H9 (cell line): ENCODE measurements around the gene KRTAP5-4. TPM values are rescaled to one million over a fixed set of nuclear protein-coding genes. Genes with fewer than 3 reads are reported as not detected.

ENCODE experiments used
- DNase-seq: peaks from one replicate; pipeline ENCODE4 v3.0.0-alpha.2; 2017
- H2AFZ ChIP-seq: one replicate; pipeline ENCODE4 v1.6.1; 2013; ENCODE audit warnings: mild to moderate bottlenecking, low read length, control low read depth, moderate library complexity
- H2AK5ac ChIP-seq: 2 replicates; pipeline ENCODE4 v1.6.1; 2013; ENCODE audit warnings: low read length, control low read depth, mixed read lengths; ENCODE audit not compliant: insufficient read length
- H2BK120ac ChIP-seq: one replicate; pipeline ENCODE4 v1.6.1; 2013; ENCODE audit warnings: low read depth, mild to moderate bottlenecking, low read length, control low read depth, inconsistent platforms; ENCODE audit not compliant: poor library complexity, severe bottlenecking
- H2BK12ac ChIP-seq: 2 replicates; pipeline ENCODE4 v1.6.1; 2013; ENCODE audit warnings: low read length, control low read depth, mixed read lengths, low read depth; ENCODE audit not compliant: insufficient read length
- H2BK15ac ChIP-seq: 2 replicates; pipeline ENCODE4 v1.6.1; 2013; ENCODE audit warnings: low read depth, low read length, control low read depth
- H2BK20ac ChIP-seq: one replicate; pipeline ENCODE4 v1.6.1; 2013; ENCODE audit warnings: low read depth, mild to moderate bottlenecking, low read length, control low read depth, inconsistent platforms; ENCODE audit not compliant: poor library complexity, severe bottlenecking
- H2BK5ac ChIP-seq: 2 replicates; pipeline ENCODE4 v1.6.1; 2013; ENCODE audit warnings: low read length, control low read depth, mixed read lengths; ENCODE audit not compliant: insufficient read length
- H3K14ac ChIP-seq: 2 replicates; pipeline ENCODE4 v1.6.1; 2013; ENCODE audit warnings: low read length, control low read depth; ENCODE audit not compliant: insufficient read depth
- H3K18ac ChIP-seq: 2 replicates; pipeline ENCODE4 v1.6.1; 2013; ENCODE audit warnings: low read depth, mild to moderate bottlenecking, mixed read lengths, low read length, control low read depth; ENCODE audit not compliant: insufficient read length
- H3K23ac ChIP-seq: 2 replicates; pipeline ENCODE4 v1.6.1; 2013; ENCODE audit warnings: low read length, control low read depth, mixed read lengths, low read depth; ENCODE audit not compliant: insufficient read length
- H3K23me2 ChIP-seq: 2 replicates; pipeline ENCODE4 v1.6.1; 2013; ENCODE audit warnings: low read depth, mild to moderate bottlenecking, mixed read lengths, low read length, control low read depth; ENCODE audit not compliant: insufficient read length, poor library complexity, severe bottlenecking
- H3K27ac ChIP-seq: 2 replicates; pipeline ENCODE4 v1.5.1; 2013; ENCODE audit warnings: low read length, control low read depth, mixed read lengths, low read depth; ENCODE audit not compliant: insufficient read length
- H3K27me3 ChIP-seq: 2 replicates; pipeline ENCODE4 v1.6.1; 2013; ENCODE audit warnings: low read length, control low read depth, inconsistent platforms; ENCODE audit not compliant: insufficient read depth
- H3K4ac ChIP-seq: 2 replicates; pipeline ENCODE4 v1.6.1; 2013; ENCODE audit warnings: low read depth, mild to moderate bottlenecking, control low read depth, inconsistent platforms, low read length, moderate library complexity
- H3K4me1 ChIP-seq: 2 replicates; pipeline ENCODE4 v1.6.1; 2013; ENCODE audit warnings: low read length, control low read depth, inconsistent platforms; ENCODE audit not compliant: insufficient read depth
- H3K4me2 ChIP-seq: 2 replicates; pipeline ENCODE4 v1.6.1; 2013; ENCODE audit warnings: low read length, control low read depth, mixed read lengths; ENCODE audit not compliant: insufficient read length, insufficient read depth
- H3K56ac ChIP-seq: 2 replicates; pipeline ENCODE4 v1.6.1; 2013; ENCODE audit warnings: low read depth, mild to moderate bottlenecking, mixed read lengths, low read length, control low read depth; ENCODE audit not compliant: insufficient read length
- H3K79me1 ChIP-seq: 2 replicates; pipeline ENCODE4 v1.6.1; 2013; ENCODE audit warnings: low read depth, mild to moderate bottlenecking, moderate library complexity, low read length, control low read depth, inconsistent platforms; ENCODE audit not compliant: insufficient read depth, poor library complexity, severe bottlenecking
- H3K79me2 ChIP-seq: 2 replicates; pipeline ENCODE4 v1.6.1; 2013; ENCODE audit warnings: low read length, control low read depth, inconsistent platforms; ENCODE audit not compliant: insufficient read depth
- H3K9ac ChIP-seq: 2 replicates; pipeline ENCODE4 v1.6.1; 2013; ENCODE audit warnings: low read length, control low read depth, mixed read lengths; ENCODE audit not compliant: insufficient read length; ENCODE audit errors: extremely low read depth
- H3K9me3 ChIP-seq: one replicate; pipeline ENCODE4 v1.6.1; 2013; ENCODE audit warnings: low read depth, low read length, inconsistent platforms; ENCODE audit not compliant: control insufficient read depth
- H3T11ph ChIP-seq: one replicate; pipeline ENCODE4 v1.6.1; 2013; ENCODE audit warnings: mild to moderate bottlenecking, low read length, control low read depth, inconsistent platforms
- H4K20me1 ChIP-seq: one replicate; pipeline ENCODE4 v1.6.1; 2013; ENCODE audit not compliant: control insufficient read depth, insufficient read length, insufficient read depth
- H4K5ac ChIP-seq: 2 replicates; pipeline ENCODE4 v1.6.1; 2013; ENCODE audit warnings: low read depth, mild to moderate bottlenecking, mixed read lengths, low read length, control low read depth; ENCODE audit not compliant: insufficient read length
- H4K8ac ChIP-seq: replicated peaks from 2 replicates; pipeline ENCODE4 v1.6.1; 2013; ENCODE audit warnings: low read length, control low read depth, mixed read lengths, low read depth; ENCODE audit not compliant: insufficient read length
- H4K91ac ChIP-seq: 2 replicates; pipeline ENCODE4 v1.6.1; 2013; ENCODE audit warnings: low read depth, mild to moderate bottlenecking, moderate library complexity, mixed read lengths, low read length, control low read depth; ENCODE audit not compliant: insufficient read length
- H3K27ac Mint-ChIP-seq, 3 experiments: 2 replicates in 2 of 3; 3 replicates in 1 of 3; pipeline ENCODE4 v1.8.0; 2020 to 2021; ENCODE audit warnings: mixed read lengths in 3 of 3, mild to moderate bottlenecking in 1 of 3, moderate library complexity in 1 of 3
- H3K27me3 Mint-ChIP-seq: 2 replicates; pipeline ENCODE4 v1.8.0; 2021; ENCODE audit warnings: low read depth, mild to moderate bottlenecking, moderate library complexity, mixed read lengths
- H3K36me3 Mint-ChIP-seq, 3 experiments: 2 replicates in 2 of 3; 3 replicates in 1 of 3; pipeline ENCODE4 v1.8.0; 2020 to 2021; ENCODE audit warnings: low read depth in 3 of 3, mixed read lengths in 3 of 3; ENCODE audit not compliant: insufficient read depth in 1 of 3
- H3K4me1 Mint-ChIP-seq, 2 experiments: 2 replicates each; pipeline ENCODE4 v1.8.0; 2020; ENCODE audit warnings: mixed read lengths in 2 of 2
- H3K4me3 Mint-ChIP-seq, 2 experiments: 2 replicates in 1 of 2; 3 replicates in 1 of 2; pipeline ENCODE4 v1.8.0; 2020 to 2021; ENCODE audit warnings: mild to moderate bottlenecking in 2 of 2, mixed read lengths in 2 of 2, moderate library complexity in 1 of 2
- H3K9me3 Mint-ChIP-seq, 2 experiments: 2 replicates in 1 of 2; 3 replicates in 1 of 2; pipeline ENCODE4 v1.8.0; 2020; ENCODE audit warnings: mild to moderate bottlenecking in 2 of 2, mixed read lengths in 2 of 2, moderate library complexity in 1 of 2
- WGBS: extraction: QIAGEN DNeasy Blood & Tissue Kit; methylation state at CpG from one replicate; pipeline ENCODE4 v1.1.7; 2013; ENCODE audit warnings: missing lambda C conversion rate, low lambda C conversion rate, mixed read lengths; ENCODE audit not compliant: insufficient read length; ENCODE audit errors: extremely low coverage; 5-methylcytosine and 5-hydroxymethylcytosine counted together
- total RNA-seq: library from RNA; stranded (reverse); gene quantifications from 2 replicates; pipeline ENCODE4 v1.2.1, GENCODE V29; 2021
- TF ChIP-seq, protein P1 (sequence below): fragments of 200-600 bp; sonication (generic); conservative IDR thresholded peaks from 3 replicates; pipeline ENCODE4 v1.8.0; 2021; ENCODE audit warnings: antibody characterized with exemption, mild to moderate bottlenecking

The KRTAP5-4 gene
- total RNA-seq, 1 experiment from 2014 or later, result not detected

DNA sequence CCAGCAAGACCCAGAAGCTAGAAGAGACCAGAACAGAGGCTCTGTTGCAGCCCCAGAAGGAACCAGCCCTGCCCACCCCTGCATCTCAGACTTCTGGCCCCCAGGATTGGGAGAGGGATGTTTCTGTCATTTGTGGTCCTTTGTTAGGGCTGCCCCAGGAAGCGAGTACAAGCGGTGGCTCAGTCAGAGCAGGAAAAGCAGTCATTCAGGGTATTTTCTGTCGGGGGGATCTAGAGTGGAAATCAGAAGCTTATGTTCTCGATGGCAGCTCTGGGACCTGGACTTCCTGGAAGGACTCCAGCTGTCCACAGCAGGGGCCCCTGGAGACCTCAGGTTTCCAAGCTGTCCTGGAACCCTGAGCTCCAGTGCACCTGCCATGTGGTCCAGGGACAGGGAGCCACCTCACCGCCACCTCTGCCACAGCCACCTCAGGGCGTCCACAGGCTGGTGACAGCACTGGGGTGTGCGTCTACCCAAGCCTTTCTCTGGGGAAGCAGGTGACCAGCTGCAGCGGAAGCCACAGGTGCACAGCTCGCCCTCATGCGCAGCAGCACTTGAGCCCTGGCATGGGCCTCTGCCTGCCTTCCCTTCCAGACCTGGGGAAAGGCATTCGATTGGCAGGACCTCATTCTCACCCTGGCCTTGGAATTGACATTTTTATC is 10.2 kb upstream of the KRTAP5-4 start:
- no peaks in the 10 kb centered on the region for H3K9me3 ChIP-seq
- no peak for DNase-seq
- Mint-ChIP-seq H3K4me3 (no peak overlapping the region), H3K36me3 (no peaks in the 10 kb centered on the region), H3K27me3 (peaks cover 62% of the 10 kb centered on the region), H3K27ac (no peak overlapping the region; a peak in 1 of 7 replicates), H3K4me1 (peaks cover 6 to 7% of the 10 kb centered on the region in 2 experiments), H3K9me3 (no peaks in the 10 kb centered on the region)
- no peak overlapping the region for H3K27ac ChIP-seq
- H2BK120ac ChIP-seq, result no peak overlapping the region
- H3K9ac ChIP-seq, result no peak overlapping the region
- no peak overlapping the region for H4K8ac ChIP-seq
- no peak overlapping the region; the same call in 1 of the 2 replicates for H3K14ac ChIP-seq
- H2BK15ac ChIP-seq, result no peak overlapping the region
- H3K23ac ChIP-seq, result no peak overlapping the region
- no peak overlapping the region for H3K4me2 ChIP-seq
- no peak overlapping the region for H3T11ph ChIP-seq
- no peak overlapping the region for H4K5ac ChIP-seq
- H3K56ac ChIP-seq, result no peak overlapping the region
- no peak overlapping the region for H2AFZ ChIP-seq
- H3K79me1 ChIP-seq, result no peaks in the 10 kb centered on the region
- no peak overlapping the region for H2BK20ac ChIP-seq
- no CpG with 5 or more reads among the region's 11 CpGs for WGBS
- H3K18ac ChIP-seq, result no peak overlapping the region
- no peaks in the 10 kb centered on the region for H3K23me2 ChIP-seq
- H3K4ac ChIP-seq, result no peak overlapping the region
- H3K79me2 ChIP-seq, result no peaks in the 10 kb centered on the region
- TF ChIP-seq, protein P1, sequence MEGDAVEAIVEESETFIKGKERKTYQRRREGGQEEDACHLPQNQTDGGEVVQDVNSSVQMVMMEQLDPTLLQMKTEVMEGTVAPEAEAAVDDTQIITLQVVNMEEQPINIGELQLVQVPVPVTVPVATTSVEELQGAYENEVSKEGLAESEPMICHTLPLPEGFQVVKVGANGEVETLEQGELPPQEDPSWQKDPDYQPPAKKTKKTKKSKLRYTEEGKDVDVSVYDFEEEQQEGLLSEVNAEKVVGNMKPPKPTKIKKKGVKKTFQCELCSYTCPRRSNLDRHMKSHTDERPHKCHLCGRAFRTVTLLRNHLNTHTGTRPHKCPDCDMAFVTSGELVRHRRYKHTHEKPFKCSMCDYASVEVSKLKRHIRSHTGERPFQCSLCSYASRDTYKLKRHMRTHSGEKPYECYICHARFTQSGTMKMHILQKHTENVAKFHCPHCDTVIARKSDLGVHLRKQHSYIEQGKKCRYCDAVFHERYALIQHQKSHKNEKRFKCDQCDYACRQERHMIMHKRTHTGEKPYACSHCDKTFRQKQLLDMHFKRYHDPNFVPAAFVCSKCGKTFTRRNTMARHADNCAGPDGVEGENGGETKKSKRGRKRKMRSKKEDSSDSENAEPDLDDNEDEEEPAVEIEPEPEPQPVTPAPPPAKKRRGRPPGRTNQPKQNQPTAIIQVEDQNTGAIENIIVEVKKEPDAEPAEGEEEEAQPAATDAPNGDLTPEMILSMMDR, result no peak
- H2AK5ac ChIP-seq, result no peak overlapping the region
- H4K91ac ChIP-seq, result no peak overlapping the region
- no peaks in the 10 kb centered on the region; the same call in 1 of the 2 replicates for H3K27me3 ChIP-seq
- no peaks in the 10 kb centered on the region; the same call in 1 of the 2 replicates for H3K4me1 ChIP-seq
- H4K20me1 ChIP-seq, result no peaks in the 10 kb centered on the region
- no peak overlapping the region for H2BK12ac ChIP-seq
- H2BK5ac ChIP-seq, result no peak overlapping the region
